GM10266 (cell line): ENCODE measurements around the gene POLR1D.

Experiments
- DNase-seq: peaks from one replicate; pipeline ENCODE4 v3.0.0; 2012; ENCODE audit errors: extremely low spot score
- CTCF ChIP-seq: IDR thresholded peaks from 2 replicates; pipeline ENCODE4 v1.5.1; 2012; ENCODE audit warnings: mild to moderate bottlenecking, low read depth; ENCODE audit not compliant: control insufficient read depth, insufficient read depth; ENCODE audit errors: missing control alignments

The POLR1D gene

DNA sequence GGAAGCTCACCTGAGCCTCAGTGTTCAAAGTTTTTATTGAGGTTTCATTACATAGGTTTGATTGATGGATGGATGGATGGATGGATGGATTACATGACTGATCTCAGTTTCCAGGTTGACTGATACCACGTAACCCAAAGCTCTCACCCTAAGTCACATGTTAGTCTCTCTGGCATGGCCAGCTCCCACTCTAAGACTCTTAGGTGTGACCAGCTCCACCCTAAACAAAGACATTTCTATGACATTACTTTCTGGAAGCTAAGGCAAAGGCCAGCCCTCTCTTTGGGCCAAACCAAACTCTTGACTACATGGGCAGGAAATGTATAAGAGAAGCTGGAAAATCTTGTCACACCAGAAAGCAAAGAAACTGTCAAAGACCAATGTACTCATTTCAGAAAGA lies 28.6 kb downstream of the POLR1D start:
- no peak for TF ChIP-seq CTCF
- no peak for DNase-seq

GRCh38 chr13:27654059-27654458 lies 32.4 kb downstream of the POLR1D start:
- DNase-seq, result no peak

DNA sequence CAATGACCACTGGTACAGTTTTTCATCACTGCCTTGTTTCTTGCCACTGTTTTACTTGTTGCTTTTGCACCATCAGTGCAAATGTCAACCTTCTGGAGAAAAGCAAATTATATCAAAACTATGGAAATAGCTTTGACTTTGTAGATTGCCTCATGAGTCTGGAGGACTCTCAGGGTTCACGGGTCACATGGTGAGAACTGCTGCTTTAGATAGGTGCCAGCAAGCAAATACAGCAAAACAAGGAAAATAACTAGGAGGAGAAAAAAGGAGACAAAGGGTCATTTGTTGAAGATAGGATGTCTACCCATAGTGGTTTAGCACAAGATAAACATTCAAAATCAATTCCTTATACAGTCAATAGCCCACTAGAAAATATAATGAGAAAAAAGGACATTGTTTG lies 33.1 kb downstream of the POLR1D start:
- no peak for TF ChIP-seq CTCF
- DNase-seq, result no peak

More at GRCh38 chr13:27654059-27654458, 32.4 kb downstream of the POLR1D start:
- TF ChIP-seq CTCF, result no peak

GRCh38 chr13:27657724-27658123 lies 36.0 kb downstream of the POLR1D start:
- no peak for TF ChIP-seq CTCF
- no peak for DNase-seq

- no peak for DNase-seq
- no peak for TF ChIP-seq CTCF
Measured at GRCh38 chr13:27658546-27658945, 36.9 kb downstream of the POLR1D start.

- DNase-seq, result no peak
- no peak for TF ChIP-seq CTCF
Measured at GRCh38 chr13:27659145-27659865, 37.6 kb downstream of the POLR1D start.

GRCh38 chr13:27660511-27660910 lies 38.8 kb downstream of the POLR1D start:
- no peak for DNase-seq
- no peak for TF ChIP-seq CTCF
